ENCODE results near the gene ITPR1. TPM values are rescaled to one million over a fixed set of nuclear protein-coding genes. Genes with fewer than 3 reads are reported as not detected.
A peak's percentile ranks its signal among the peaks of the same experiment; 100 is the strongest.

ITPR1 gene
- total and polyA plus RNA-seq, 10 of the 15 experiments (the other 5 are each of a cell fraction or from before 2014, with no cell fraction given): 12.2 to 239 (median 28.4) TPM

GRCh38 chr3:4845882-4846281, 352.7 kb downstream of the ITPR1 start (continued):
- TF ChIP-seq IRF5 (IDR thresholded peaks at IDR 0.05; ENCODE audit: borderline replicate concordance) (no peak), ETV6 (conservative IDR thresholded peaks at IDR 0.05 in 1 of 2, IDR thresholded peaks at IDR 0.05 in 1 of 2; ENCODE audit: borderline replicate concordance in 1 of 2, low read depth in 1 of 2) (peak in 1 of 2 experiments; percentile 94; a peak in 2 of 4 replicates), KDM1A (IDR thresholded peaks at IDR 0.05; ENCODE audit: borderline replicate concordance) (no peak), ZBTB11 (CRISPR knock-in tag; IDR thresholded peaks at IDR 0.05) (no peak), CHD2 (IDR thresholded peaks at IDR 0.05; ENCODE audit: borderline replicate concordance, low read depth, low read length) (peak; percentile 77; the same call in 1 of the 2 replicates), E2F8 (IDR thresholded peaks at IDR 0.05; ENCODE audit: low read depth, partially characterized antibody) (peak; percentile 11), ZZZ3 (IDR thresholded peaks at IDR 0.05; ENCODE audit: control insufficient read depth, insufficient read length, low read depth) (no peak), LARP7 (IDR thresholded peaks at IDR 0.05) (no peak), ZNF622 (IDR thresholded peaks at IDR 0.05) (no peak), JUND (IDR thresholded peaks at IDR 0.05; ENCODE audit: low read depth, low read length) (no peak), CTCF (IDR thresholded peaks at IDR 0.05 in 2 of 3, conservative IDR thresholded peaks at IDR 0.05 in 1 of 3; ENCODE audit: control insufficient read depth in 2 of 3, extremely low read depth in 1 of 3, insufficient read depth in 1 of 3, low read depth in 3 of 3, low read length in 3 of 3) (no peak), NR2C1 (IDR thresholded peaks at IDR 0.05) (no peak), RFX5 (IDR thresholded peaks at IDR 0.05; ENCODE audit: low read depth, low read length) (no peak), RUNX3 (IDR thresholded peaks at IDR 0.05; ENCODE audit: low read length) (peak; percentile 100), POLR2A (IDR thresholded peaks at IDR 0.05; ENCODE audit: low read depth, low read length) (no peak), CBX3 (IDR thresholded peaks at IDR 0.05; ENCODE audit: borderline replicate concordance, low read depth) (no peak), HDGF (IDR thresholded peaks at IDR 0.05) (no peak), WRNIP1 (IDR thresholded peaks at IDR 0.05; ENCODE audit: borderline replicate concordance, low read depth, low read length) (no peak), POLR2AphosphoS2 (IDR thresholded peaks at IDR 0.05; ENCODE audit: low read depth, low read length) (no peak; the same call in 1 of the 2 replicates)

Data from GM12878 (cell line).